T-helper 2 cell (primary cell): ENCODE data around the gene PTPRK.

Source experiments
- DNase-seq, 5 experiments: peaks; one replicate each; pipeline versions ENCODE4 v3.0.0 to v3.0.0-alpha.2; 2012 to 2022

PTPRK gene

GRCh38 chr6:128127650-128128049 is 392.7 kb downstream of the PTPRK start:
- no peak for DNase-seq

- no peak for DNase-seq
Observed at GRCh38 chr6:128124713-128125112, 395.7 kb downstream of the PTPRK start.

GRCh38 chr6:128121610-128122009 is 398.8 kb downstream of the PTPRK start:
- DNase-seq, result no peak

GRCh38 chr6:128121190-128121589 is 399.2 kb downstream of the PTPRK start:
- DNase-seq, result no peak

DNA sequence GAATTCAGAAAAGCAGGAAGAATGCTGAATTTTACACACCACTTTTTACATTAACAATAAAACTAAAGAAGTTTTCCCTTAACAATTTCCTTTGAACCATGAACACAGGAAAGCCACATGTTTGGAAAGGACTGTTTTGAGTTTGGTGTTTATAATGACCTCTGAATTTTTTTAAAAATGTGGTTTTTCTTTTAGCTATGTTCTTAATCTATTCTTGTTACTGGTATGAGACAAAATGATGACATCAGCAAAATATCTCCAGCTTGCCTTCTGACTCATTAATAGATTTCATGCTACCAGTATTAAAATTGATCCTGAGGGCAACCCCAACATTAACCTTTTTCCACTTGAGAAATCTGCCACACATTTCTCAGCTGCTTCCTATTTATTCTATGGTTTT is 402.0 kb downstream of the PTPRK start:
- DNase-seq, result peak in 1 of 5 experiments; percentile 37

- no peak for DNase-seq
Observed at GRCh38 chr6:128117916-128118315, 402.5 kb downstream of the PTPRK start.

- DNase-seq, result no peak
Observed at GRCh38 chr6:128114164-128114563, 406.2 kb downstream of the PTPRK start.

- DNase-seq, result peak in 1 of 5 experiments; percentile 22
Observed at GRCh38 chr6:128112494-128112893, 407.9 kb downstream of the PTPRK start.

- DNase-seq, result no peak
Observed at GRCh38 chr6:128111096-128111495, 409.3 kb downstream of the PTPRK start.

DNA sequence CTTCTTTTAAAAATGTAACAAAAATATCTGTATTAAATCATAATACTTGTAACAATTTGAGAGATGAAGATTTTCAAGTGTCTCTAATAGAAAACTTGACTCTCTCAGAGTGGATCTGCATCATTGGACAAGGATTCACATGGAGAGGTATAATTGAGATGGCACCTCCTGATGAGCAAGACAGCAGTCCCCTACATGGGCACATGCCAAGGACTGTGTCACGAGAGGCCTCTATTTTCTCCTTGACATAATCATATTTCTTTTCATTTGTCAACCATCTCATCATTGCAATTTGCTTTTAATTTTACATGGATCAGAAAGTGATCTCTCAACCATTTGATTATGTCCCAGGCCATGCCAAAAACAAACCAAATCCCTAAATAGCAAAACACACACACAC is 412.7 kb downstream of the PTPRK start:
- no peak for DNase-seq

DNA sequence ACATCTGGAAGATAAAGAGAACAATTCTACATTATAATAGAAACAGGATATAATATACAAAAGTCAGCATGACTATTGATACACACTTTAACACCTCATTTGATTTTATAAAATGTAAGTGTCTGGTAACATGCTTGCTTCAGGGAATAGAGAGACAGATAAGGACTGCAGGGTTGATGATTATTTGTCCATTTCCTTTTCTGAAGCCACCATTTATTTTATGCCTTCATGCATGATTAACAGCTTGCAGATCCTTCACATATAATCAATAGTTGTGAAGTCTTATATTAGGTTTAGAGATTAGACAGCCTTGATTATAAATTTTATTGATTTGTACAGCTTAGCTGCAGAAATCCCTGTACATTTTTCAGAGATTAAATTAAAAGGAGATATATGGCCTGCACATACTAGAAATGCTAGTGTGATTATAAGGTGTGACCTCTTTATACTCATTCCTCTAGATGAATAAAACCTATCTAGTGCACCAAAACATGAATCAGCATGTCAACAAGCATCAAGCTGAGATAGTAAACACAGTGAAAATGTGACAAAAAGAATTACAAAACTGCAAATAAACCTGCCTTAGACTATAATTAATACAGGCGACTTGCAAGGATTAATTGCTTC is 420.7 kb downstream of the PTPRK start:
- DNase-seq, result no peak

DNA sequence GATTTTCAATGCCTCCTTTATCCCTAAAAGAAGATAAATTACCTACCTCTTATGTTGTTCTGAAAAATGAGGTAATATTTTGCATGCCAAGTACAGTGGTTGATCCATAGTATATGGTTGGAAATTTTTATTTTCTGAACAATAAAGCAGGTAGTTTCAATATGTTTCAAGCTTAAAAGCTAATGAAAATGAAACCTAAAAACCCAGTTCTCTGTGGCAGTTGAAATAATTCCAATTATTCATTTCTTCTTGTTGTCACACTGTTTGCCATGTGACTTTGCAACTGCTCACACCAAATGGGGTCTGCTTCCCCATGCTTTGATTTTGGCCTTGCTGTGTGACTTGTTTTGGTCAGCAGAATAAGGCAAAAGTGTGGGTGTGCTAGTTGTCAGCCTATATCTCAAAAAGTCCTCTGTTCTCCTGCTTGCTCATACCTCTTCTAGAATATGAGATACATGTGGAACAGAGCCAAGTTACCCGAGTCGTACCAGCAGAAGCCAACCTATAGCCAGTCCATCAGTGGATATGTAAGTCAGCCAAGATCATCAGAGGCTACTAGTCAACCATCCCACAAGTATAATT is 422.3 kb downstream of the PTPRK start:
- peak in 1 of 5 experiments; percentile 24 for DNase-seq

GRCh38 chr6:128097009-128097408 is 423.4 kb downstream of the PTPRK start:
- DNase-seq, result no peak

GRCh38 chr6:128095362-128095761 is 425.0 kb downstream of the PTPRK start:
- no peak for DNase-seq

DNA sequence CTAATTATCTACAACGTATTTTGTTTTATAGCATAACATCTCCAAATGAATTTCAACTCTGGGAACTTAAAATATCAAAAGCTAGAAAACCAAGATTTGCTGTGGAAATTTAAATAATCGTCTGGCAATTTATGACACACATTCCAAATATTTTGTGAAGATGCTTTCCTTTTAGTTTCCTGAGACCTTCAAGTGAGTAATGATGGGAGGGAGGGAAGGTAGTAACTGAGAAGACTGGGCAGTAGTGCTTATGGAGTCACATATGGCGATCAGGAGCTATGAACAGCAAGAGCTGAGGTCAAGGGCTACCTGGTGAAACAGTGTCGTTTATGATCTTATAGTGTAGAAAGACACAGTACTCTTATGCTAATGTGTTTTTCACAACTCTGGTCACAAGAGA is 441.4 kb downstream of the PTPRK start:
- DNase-seq, result no peak

- DNase-seq, result no peak
Observed at GRCh38 chr6:128078276-128078675, 442.1 kb downstream of the PTPRK start.

- DNase-seq, result no peak
Observed at GRCh38 chr6:128076843-128077242, 443.6 kb downstream of the PTPRK start.

GRCh38 chr6:128074567-128074966 is 445.8 kb downstream of the PTPRK start:
- no peak for DNase-seq

DNA sequence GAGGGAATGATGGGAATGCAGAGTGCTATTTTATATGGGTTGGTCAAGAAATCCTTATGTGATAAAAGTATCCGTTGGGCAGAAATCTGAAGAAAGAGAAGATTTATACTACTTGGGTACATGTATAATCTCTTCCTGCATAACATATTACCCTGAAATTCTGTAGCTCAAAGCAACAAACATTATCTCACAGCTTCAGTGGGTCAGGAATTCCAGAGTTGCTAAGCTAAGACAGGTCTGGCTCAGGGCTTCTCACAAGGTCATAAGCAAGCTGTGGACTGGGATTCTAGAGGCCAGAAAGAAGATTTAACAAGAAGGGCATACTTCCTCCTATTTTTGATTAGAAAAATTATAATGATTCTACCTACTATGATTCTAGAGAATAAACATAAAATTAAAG is 447.0 kb downstream of the PTPRK start:
- no peak for DNase-seq

GRCh38 chr6:128071212-128071611 is 449.2 kb downstream of the PTPRK start:
- peak in 1 of 5 experiments; percentile 36 for DNase-seq

DNA sequence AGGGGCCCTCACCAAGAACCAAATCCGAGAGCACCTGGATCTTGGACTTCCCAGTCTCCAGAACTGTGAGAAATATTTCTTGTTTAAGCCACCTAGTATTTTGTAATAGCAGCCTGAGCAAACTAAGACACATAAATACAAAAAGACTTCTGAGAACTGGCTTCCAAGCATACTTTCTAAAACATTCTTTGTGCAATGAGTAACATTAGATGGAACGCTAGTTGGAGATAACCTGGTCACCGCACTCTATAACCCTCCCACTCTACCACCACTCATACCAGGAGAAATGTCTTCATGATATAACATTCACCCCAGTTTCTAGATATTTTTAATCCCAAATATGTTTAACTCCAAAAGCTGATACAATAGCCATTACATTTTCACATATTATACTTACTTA is 450.0 kb downstream of the PTPRK start:
- no peak for DNase-seq

DNA sequence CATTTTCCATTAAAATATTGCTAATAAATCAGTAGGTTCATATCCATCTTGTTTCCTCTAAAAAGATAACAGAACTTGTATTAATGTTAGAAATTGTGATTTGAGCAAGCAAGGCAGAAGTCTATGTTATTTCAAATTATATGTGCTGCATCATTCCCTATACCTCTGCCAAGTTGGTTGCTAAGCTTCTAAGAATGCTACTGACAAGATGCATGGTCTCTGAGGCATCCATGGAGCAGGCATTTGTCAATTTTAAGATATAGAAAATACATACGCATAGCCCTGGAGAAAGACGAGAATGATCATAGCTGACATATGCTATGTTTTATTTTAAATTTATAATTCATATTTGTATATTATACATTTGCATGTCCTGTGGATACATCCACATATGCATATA is 451.2 kb downstream of the PTPRK start:
- no peak for DNase-seq

GRCh38 chr6:128068119-128068479 is 452.3 kb downstream of the PTPRK start:
- no peak for DNase-seq

DNA sequence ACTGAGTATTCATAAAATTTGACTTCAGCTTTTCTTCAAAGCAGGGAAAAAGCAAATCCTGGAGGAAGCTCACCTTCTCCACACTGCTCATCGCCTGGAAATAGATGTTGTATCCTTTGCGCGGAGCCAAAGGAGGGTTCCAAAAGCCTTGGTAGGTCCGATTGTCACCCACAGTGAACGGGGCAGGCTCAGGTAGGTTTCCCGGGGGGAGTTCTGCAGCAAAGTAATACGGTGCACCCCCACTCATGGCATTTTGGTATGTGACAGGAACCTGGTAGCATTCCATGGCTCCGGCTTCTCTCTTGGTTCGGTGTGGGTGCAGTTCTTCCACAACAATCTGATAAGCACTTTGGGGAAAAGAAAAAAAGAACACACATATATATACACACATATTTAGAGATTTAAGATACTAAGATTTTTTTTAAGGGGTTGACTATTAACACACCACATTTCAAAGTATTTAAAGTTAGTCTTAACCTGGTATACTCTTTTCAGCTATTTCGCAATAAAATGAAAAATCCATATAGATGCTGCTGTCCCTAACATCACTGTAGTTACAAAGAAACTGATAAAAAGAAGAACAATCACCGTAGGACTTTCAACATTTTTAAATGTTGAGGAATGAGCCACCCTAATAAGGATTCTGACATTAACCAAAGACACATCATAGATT is 452.8 kb downstream of the PTPRK start:
- no peak for DNase-seq
